Adipocyte (in vitro differentiated cells): Measurements from ENCODE around the gene RHBDL1.

Source experiments
- DNase-seq: peaks from one replicate; pipeline ENCODE4 v3.0.0-alpha.2; 2015; ENCODE audit warnings: low read depth
- H3K27me3 ChIP-seq: replicated peaks from 2 replicates; pipeline ENCODE4 v1.7.0; 2013; ENCODE audit warnings: mild to moderate bottlenecking, low read length, moderate library complexity; ENCODE audit not compliant: control insufficient read depth, insufficient read depth
- H3K36me3 ChIP-seq: 2 replicates; pipeline ENCODE4 v1.7.0; 2013; ENCODE audit warnings: low read length, mild to moderate bottlenecking, moderate library complexity; ENCODE audit not compliant: control insufficient read depth, insufficient read depth, severe bottlenecking
- H3K4me1 ChIP-seq: 2 replicates; pipeline ENCODE4 v1.7.0; 2013; ENCODE audit warnings: mild to moderate bottlenecking, low read length, moderate library complexity; ENCODE audit not compliant: control insufficient read depth, insufficient read depth
- H3K4me3 ChIP-seq: 2 replicates; pipeline ENCODE4 v1.7.0; 2013; ENCODE audit warnings: mild to moderate bottlenecking, low read length, moderate library complexity
- H3K9ac ChIP-seq: 2 replicates; pipeline ENCODE4 v1.7.0; 2013; ENCODE audit warnings: mild to moderate bottlenecking, low read length, moderate library complexity
- H3K9me3 ChIP-seq: 2 replicates; pipeline ENCODE4 v1.7.0; 2013; ENCODE audit warnings: mild to moderate bottlenecking, low read length, moderate library complexity; ENCODE audit not compliant: control insufficient read depth

RHBDL1 gene

GRCh38 chr16:661184-661821 is 14.2 kb upstream of the RHBDL1 start:
- no peak overlapping the region for H3K4me3 ChIP-seq
- H3K36me3 ChIP-seq: peaks cover 9% of the 10 kb centered on the region
- H3K27me3 ChIP-seq: no peaks in the 10 kb centered on the region
- H3K4me1 ChIP-seq: no peaks in the 10 kb centered on the region
- DNase-seq: no peak
- H3K9me3 ChIP-seq: no peaks in the 10 kb centered on the region
- H3K9ac ChIP-seq: no peak overlapping the region

- Histone ChIP-seq H3K27me3 (no peaks in the 10 kb centered on the region), H3K4me3 (no peak overlapping the region), H3K9me3 (no peaks in the 10 kb centered on the region), H3K4me1 (no peaks in the 10 kb centered on the region), H3K36me3 (peaks cover 9% of the 10 kb centered on the region), H3K9ac (no peak overlapping the region)
- DNase-seq: no peak
Measured at GRCh38 chr16:662095-662494, 13.4 kb upstream of the RHBDL1 start.

GRCh38 chr16:662597-662996 is 12.9 kb upstream of the RHBDL1 start:
- DNase-seq: no peak
- Histone ChIP-seq H3K36me3 (peaks cover 9% of the 10 kb centered on the region), H3K9ac (no peak overlapping the region), H3K27me3 (no peaks in the 10 kb centered on the region), H3K9me3 (no peaks in the 10 kb centered on the region), H3K4me1 (peaks cover 5% of the 10 kb centered on the region), H3K4me3 (no peak overlapping the region)

- Histone ChIP-seq H3K4me1 (peaks cover 13% of the 10 kb centered on the region), H3K27me3 (no peaks in the 10 kb centered on the region), H3K4me3 (no peak overlapping the region), H3K9me3 (no peaks in the 10 kb centered on the region), H3K36me3 (peaks cover 18% of the 10 kb centered on the region), H3K9ac (peak overlapping the region; percentile 9)
- DNase-seq: no peak
Measured at GRCh38 chr16:666572-666971, 8.9 kb upstream of the RHBDL1 start.

GRCh38 chr16:667113-667779 is 8.2 kb upstream of the RHBDL1 start:
- Histone ChIP-seq H3K36me3 (peaks cover 24% of the 10 kb centered on the region), H3K9ac (peak overlapping the region; percentile 92), H3K4me1 (peaks cover 13% of the 10 kb centered on the region), H3K9me3 (no peaks in the 10 kb centered on the region), H3K4me3 (no peak overlapping the region), H3K27me3 (no peaks in the 10 kb centered on the region)
- DNase-seq: no peak

GRCh38 chr16:667780-668518 is 7.5 kb upstream of the RHBDL1 start, which contains the start of gene RHOT2:
RHOT2 (plus strand) TSS chr16:668132; CDS start chr16:668200, 68 bp downstream.
- Histone ChIP-seq H3K9me3 (no peaks in the 10 kb centered on the region), H3K27me3 (no peaks in the 10 kb centered on the region), H3K4me3 (peak within 1 kb of the TSS; percentile 90), H3K36me3 (peaks cover 31% of the 10 kb centered on the region), H3K9ac (peak within 1 kb of the TSS; percentile 92), H3K4me1 (peaks cover 13% of the 10 kb centered on the region)
- peak; percentile 98 for DNase-seq

- no peaks in the 10 kb centered on the region for H3K27me3 ChIP-seq
- DNase-seq: peak; percentile 48
- H3K4me3 ChIP-seq: peak overlapping the region; percentile 90
Measured at GRCh38 chr16:668519-669171, 6.8 kb upstream of the RHBDL1 start.

GRCh38 chr16:669666-670065 is 5.8 kb upstream of the RHBDL1 start:
- Histone ChIP-seq H3K36me3 (peaks cover 42% of the 10 kb centered on the region), H3K4me1 (peaks cover 13% of the 10 kb centered on the region), H3K9ac (peak overlapping the region; percentile 92), H3K9me3 (no peaks in the 10 kb centered on the region), H3K4me3 (peak overlapping the region; percentile 90), H3K27me3 (no peaks in the 10 kb centered on the region)
- DNase-seq: no peak

More at GRCh38 chr16:668519-669171, 6.8 kb upstream of the RHBDL1 start:
- peaks cover 13% of the 10 kb centered on the region for H3K4me1 ChIP-seq
- H3K36me3 ChIP-seq: peaks cover 38% of the 10 kb centered on the region
- no peaks in the 10 kb centered on the region for H3K9me3 ChIP-seq
- peak overlapping the region; percentile 92 for H3K9ac ChIP-seq

GRCh38 chr16:670485-671352 is 4.8 kb upstream of the RHBDL1 start:
- Histone ChIP-seq H3K9ac (no peak overlapping the region), H3K9me3 (no peaks in the 10 kb centered on the region), H3K4me3 (no peak overlapping the region), H3K36me3 (peaks cover 42% of the 10 kb centered on the region), H3K4me1 (peaks cover 17% of the 10 kb centered on the region), H3K27me3 (no peaks in the 10 kb centered on the region)
- no peak for DNase-seq

- H3K27me3 ChIP-seq: no peaks in the 10 kb centered on the region
- no peak overlapping the region for H3K9ac ChIP-seq
- no peak for DNase-seq
- peaks cover 17% of the 10 kb centered on the region for H3K4me1 ChIP-seq
- H3K4me3 ChIP-seq: no peak overlapping the region
- no peaks in the 10 kb centered on the region for H3K9me3 ChIP-seq
- peaks cover 42% of the 10 kb centered on the region for H3K36me3 ChIP-seq
Measured at GRCh38 chr16:671353-672131, 3.9 kb upstream of the RHBDL1 start.
